8988T (cell line): ENCODE data around the gene MTF2.
"Not testable (repeated sequence)": the region's sequence is repeated elsewhere in the genome, so short reads cannot be mapped to it uniquely, and the experiment has no call there.

ENCODE experiments used
- DNase-seq: peaks from one replicate; pipeline ENCODE4 v3.0.0; 2011

Gene MTF2

GRCh38 chr1:93078986-93079654 lies at the start of gene MTF2:
TSS of gene MTF2 (plus strand) at chr1:93079283. CDS start at chr1:93079527, 244 bp downstream.
- DNase-seq = peak; percentile 61

DNA sequence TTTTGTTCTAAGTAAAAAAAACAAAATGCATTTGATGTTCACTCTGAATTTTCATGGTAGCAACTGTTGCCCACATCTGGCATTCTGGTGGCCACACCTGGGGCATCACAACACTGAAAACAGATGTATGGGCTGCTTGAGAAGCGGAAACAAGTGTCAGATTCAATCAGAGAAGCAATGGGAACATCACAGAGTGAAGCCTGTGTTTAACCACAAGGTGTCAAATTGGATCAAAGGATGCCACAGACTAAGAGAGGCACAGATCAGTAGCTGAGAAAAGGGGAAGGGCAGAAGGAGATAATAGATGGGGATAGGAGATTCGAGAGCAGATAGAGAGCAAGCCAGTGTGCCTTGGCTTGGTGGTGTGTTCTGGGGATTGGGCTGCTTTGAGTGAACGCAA lies 49.8 kb upstream of the MTF2 start:
- DNase-seq = no peak

- DNase-seq = not testable (repeated sequence)
Measured at GRCh38 chr1:93030191-93030590, 48.9 kb upstream of the MTF2 start.

- no peak for DNase-seq
Measured at GRCh38 chr1:93031711-93032110, 47.4 kb upstream of the MTF2 start.

- DNase-seq = no peak
Measured at GRCh38 chr1:93033029-93033428, 46.1 kb upstream of the MTF2 start.

- no peak for DNase-seq
Measured at GRCh38 chr1:93033785-93034184, 45.3 kb upstream of the MTF2 start.

- no peak for DNase-seq
Measured at GRCh38 chr1:93034397-93034796, 44.7 kb upstream of the MTF2 start.

DNA sequence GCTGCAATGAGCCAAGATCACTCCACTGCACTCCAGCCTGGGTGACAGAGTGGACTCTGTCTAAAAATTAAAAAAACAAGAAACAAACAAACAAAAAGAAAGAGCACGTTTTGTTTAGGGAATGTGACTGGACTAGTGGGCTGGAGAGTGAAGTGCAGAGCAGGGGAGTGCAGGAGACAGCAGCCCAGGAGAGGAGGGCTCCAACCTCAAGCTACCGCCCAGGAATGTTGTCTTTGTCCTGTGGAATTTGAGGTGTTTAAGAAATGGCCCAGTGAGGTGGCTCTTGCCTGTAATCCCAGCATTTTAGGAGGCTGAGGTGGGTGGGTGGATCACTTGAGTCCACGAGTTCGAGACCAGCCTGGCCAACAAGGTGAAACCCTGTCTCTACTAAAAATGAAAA lies 42.4 kb upstream of the MTF2 start:
- no peak for DNase-seq

- DNase-seq = no peak
Measured at GRCh38 chr1:93042187-93043056, 36.7 kb upstream of the MTF2 start.

GRCh38 chr1:93043057-93043557 lies 36.0 kb upstream of the MTF2 start:
- DNase-seq = no peak

DNA sequence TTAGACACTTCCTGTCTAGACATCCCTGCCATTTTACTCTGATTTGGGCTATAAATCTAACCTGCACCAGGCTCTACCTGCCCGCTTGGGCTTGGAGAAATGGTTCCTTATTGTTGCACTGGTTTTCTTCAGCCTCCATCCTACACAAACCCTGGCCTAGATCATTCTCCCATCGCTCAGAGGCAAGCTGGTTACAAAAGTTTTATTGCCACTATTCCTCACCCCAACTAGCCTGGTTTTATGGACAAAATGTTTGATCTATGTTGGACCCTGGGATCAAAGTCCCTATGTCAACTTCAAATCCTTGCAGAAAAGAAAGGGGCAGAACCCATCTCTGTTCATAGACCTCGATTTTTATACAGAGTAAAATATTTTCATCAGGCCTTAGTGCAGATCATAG lies 31.5 kb upstream of the MTF2 start:
- DNase-seq = no peak

- DNase-seq = no peak
Measured at GRCh38 chr1:93051961-93052360, 27.1 kb upstream of the MTF2 start.

GRCh38 chr1:93056214-93056613 lies 22.9 kb upstream of the MTF2 start:
- no peak for DNase-seq

DNA sequence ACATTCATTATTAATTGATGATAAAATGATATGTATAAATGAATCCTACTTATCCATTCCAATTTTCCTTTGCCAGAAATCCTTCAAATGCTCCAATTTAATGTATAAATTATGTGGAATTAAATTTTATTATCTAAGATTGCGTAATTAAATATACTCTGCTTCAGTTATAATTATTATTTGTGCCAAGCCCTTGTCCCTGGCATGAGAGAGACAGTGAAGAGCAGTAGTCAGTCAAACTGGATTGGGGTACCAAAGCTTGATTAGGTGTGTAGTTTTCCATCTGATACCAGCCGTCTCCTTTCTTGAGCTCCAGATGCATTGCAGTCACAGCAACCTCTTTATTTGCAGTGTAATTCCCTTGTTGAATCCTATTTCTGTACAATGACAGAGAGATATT lies 22.4 kb upstream of the MTF2 start:
- DNase-seq = no peak

DNA sequence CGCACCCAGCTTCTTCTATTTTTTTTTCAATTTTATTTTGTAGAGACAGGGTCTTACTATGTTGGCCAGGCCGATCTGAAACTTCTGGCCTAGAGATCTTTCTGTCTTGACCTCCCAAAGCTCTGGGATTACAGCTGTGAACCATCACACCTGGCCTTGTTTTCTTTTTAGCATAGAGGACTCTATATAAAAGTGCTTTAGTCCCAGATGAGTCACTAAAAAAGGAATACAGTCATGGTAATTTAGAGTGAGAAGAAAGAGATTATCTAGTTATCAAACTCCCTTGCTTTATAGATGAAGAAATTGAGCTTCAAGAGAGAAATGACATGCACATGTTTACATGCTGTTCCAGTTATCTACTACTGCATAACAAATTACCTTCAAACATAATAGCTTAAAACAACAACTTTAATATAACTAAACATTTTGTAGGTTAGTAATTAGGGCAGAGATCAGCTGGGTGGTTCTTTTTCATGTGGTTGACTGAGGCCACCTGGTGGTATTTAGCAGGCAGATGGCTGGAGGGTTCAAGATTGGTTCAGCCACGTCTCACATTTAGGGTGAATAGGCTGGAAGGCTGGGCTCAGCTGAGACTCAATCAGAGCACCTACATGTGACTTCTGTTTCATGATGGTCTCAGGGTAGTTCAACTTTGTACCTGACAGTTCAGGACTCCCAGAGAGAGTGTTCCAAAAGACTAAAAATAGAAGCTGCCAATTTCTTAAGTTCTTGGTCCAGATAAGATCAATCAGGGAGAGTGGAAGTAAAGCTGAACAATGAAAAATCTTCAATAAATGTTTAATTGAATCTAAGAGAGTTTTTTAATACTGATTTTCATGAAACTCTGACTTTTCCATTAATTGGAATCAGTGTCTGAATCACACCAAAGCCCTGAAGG lies 16.9 kb upstream of the MTF2 start:
- DNase-seq = no peak

DNA sequence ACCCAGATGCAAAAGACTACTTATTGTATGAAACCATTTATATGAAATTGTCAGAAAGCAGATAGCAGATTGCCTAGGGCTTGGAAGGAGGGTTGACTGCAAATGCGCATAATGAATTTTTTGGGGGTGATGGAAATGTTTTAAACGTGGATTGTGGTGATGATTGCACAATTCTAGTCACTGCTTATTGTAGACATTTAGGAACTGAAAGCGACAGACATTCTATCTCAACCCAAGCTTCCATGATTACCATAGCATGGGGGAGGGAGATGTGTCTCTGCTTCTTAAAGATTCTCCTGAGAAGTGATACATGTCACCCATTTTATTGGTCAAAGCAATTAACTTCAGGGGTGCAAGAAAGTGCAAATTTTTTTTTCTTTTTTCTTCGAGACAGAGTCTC lies 2.8 kb upstream of the MTF2 start:
- no peak for DNase-seq

- no peak for DNase-seq
Measured at GRCh38 chr1:93078203-93078602, 880 bp upstream of the MTF2 start.

- DNase-seq = no peak
Measured at GRCh38 chr1:93078638-93078985, 471 bp upstream of the MTF2 start.

DNA sequence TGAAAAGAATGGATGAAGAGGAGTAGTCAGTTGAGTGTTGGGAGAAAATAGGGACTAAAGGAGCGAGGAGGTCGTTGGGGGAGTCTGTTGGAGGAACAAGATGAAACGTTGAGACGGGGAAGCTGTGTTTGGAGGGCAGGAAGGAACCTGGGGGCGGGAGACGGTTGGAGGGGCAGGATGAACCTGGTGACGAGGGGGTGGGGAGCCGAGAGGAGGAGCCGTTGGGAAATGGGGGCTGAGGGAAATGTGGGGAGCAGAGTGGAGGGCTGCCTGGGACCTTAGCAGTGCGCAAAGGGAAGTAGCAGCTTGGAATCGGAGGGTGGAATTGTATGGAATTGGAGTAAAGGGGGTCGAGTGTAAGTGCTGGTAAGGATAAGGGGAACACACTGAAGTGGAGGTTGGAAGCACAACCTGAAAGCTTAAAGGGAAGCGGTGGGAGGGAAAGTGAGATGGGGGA lies 630 bp downstream of the MTF2 start:
- DNase-seq = no peak

DNA sequence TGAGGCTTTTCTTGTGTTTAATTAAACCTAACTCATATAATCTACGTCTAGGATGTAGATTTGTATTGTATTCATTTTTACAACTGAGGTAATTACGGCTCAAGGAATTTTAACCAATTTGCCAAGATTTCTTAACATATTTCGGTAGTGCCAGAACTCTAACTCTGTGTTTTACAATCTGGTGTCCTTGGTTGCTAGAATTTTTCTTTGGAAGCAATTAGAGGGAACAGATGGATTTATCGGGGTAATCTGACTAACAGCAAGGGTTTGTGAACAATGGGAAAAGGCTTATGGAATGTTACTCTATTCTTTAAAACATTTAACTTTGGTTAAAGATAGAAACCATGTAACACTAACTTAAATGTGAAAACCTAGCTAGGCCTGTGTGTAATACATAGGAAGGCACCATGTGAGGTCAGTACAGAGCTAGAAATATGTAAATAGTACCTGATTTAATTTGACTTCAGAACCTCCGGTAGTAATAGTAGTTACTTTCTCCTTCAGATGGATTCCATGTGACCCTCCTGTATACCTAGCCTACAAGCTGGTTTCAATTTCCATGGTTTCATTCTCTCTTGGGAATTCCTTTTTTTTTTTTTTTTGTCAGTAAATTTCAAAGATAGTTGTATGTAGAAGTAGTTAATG lies 1.2 kb downstream of the MTF2 start:
- DNase-seq = no peak

- DNase-seq = no peak
Measured at GRCh38 chr1:93081716-93082115, 2.6 kb downstream of the MTF2 start.

GRCh38 chr1:93082313-93082712 lies 3.2 kb downstream of the MTF2 start:
- no peak for DNase-seq

- DNase-seq = no peak
Measured at GRCh38 chr1:93083979-93084378, 4.9 kb downstream of the MTF2 start.
